ENCODE results near the gene ATP1B1. TPM values are rescaled to one million over a fixed set of nuclear protein-coding genes. Genes with fewer than 3 reads are reported as not detected.

The ATP1B1 gene
- polyA plus RNA-seq, 1 donor (not counting 4 experiments of a cell fraction or from before 2014, with no cell fraction given): 30.0 TPM

DNA sequence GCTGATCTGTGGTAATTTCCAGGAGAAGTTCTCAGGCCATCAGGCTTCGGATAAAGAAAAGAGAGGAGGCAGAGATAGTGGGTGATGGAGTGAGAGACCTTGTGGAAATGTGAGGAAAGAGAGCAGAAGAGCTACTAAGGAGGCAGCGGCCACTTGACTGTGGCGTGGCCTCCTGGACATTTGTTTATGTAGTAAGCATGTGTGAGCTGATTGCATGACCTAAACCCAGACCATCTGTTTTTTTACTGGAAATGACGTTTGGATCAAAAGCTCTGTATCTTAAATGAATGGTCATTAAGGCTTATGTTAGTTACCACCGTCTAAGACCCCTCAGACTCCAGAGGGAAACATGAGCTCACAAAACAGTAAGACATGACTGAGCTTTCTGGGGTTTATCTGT, 13.6 kb downstream of the ATP1B1 start:
- no peak for DNase-seq (ENCODE audit: low read depth, low spot score)
- no peak overlapping the region for H3K9ac ChIP-seq (ENCODE audit: control insufficient read depth, extremely low read depth, insufficient read depth, low read length)
- H3K4me2 ChIP-seq (ENCODE audit: control insufficient read depth, extremely low read depth, insufficient read depth, low read depth, low read length): no peak overlapping the region
- no peaks in the 10 kb centered on the region for H4K20me1 ChIP-seq (ENCODE audit: control insufficient read depth, extremely low read depth, insufficient read depth, low read length)
- no peaks in the 10 kb centered on the region for H3K27me3 ChIP-seq (ENCODE audit: control insufficient read depth, extremely low read depth, insufficient read depth, low read length)
- TF ChIP-seq CTCF (optimal IDR thresholded peaks at IDR 0.05 in 1 of 3, IDR thresholded peaks at IDR 0.05 in 1 of 3, conservative IDR thresholded peaks at IDR 0.05 in 1 of 3; ENCODE audit: extremely low read depth in 1 of 3, insufficient read depth in 2 of 3, low read length in 3 of 3) (no peak), EZH2 (IDR thresholded peaks at IDR 0.05; ENCODE audit: low read length) (no peak)
- no peaks in the 10 kb centered on the region for H3K9me3 ChIP-seq (ENCODE audit: control insufficient read depth, low read depth, low read length)
- H3K4me3 ChIP-seq (ENCODE audit: control insufficient read depth in 2 of 3, extremely low read depth in 1 of 3, insufficient read depth in 2 of 3, low read depth in 1 of 3, low read length in 3 of 3): no peak overlapping the region
- peaks cover 44% of the 10 kb centered on the region for H3K4me1 ChIP-seq (ENCODE audit: control insufficient read depth, extremely low read depth, insufficient read depth, low read length)
- no peak overlapping the region for H2AFZ ChIP-seq (ENCODE audit: control insufficient read depth, low read length)
- no peaks in the 10 kb centered on the region for H3K9me1 ChIP-seq (ENCODE audit: control insufficient read depth, extremely low read depth, insufficient read depth, low read length)
- peaks cover 0 to under 1% of the 10 kb centered on the region in 2 experiments for H3K36me3 ChIP-seq (ENCODE audit: control insufficient read depth in 2 of 2, extremely low read depth in 1 of 2, insufficient read depth in 2 of 2, low read length in 2 of 2)
- H3K79me2 ChIP-seq (ENCODE audit: control insufficient read depth, insufficient read depth, low read length): peaks cover 17% of the 10 kb centered on the region
- peak overlapping the region; percentile 27 for H3K27ac ChIP-seq (ENCODE audit: control insufficient read depth, insufficient read depth, low read length)
- dilution Hi-C loops (cut with MboI; ENCODE audit: extremely low pct_ligation_motif_present, low sequenced_read_pairs): no loop called here
- FAIRE-seq: no peak

GRCh38 chr1:169121146-169121923, 14.8 kb downstream of the ATP1B1 start:
- H3K9me3 ChIP-seq (ENCODE audit: control insufficient read depth, low read depth, low read length): no peaks in the 10 kb centered on the region
- H3K27ac ChIP-seq (ENCODE audit: control insufficient read depth, insufficient read depth, low read length): no peak overlapping the region
- no peak overlapping the region for H2AFZ ChIP-seq (ENCODE audit: control insufficient read depth, low read length)
- H3K4me1 ChIP-seq (ENCODE audit: control insufficient read depth, extremely low read depth, insufficient read depth, low read length): peaks cover 34% of the 10 kb centered on the region
- H3K27me3 ChIP-seq (ENCODE audit: control insufficient read depth, extremely low read depth, insufficient read depth, low read length): no peaks in the 10 kb centered on the region
- dilution Hi-C loops (cut with MboI; ENCODE audit: extremely low pct_ligation_motif_present, low sequenced_read_pairs): no loop called here
- no peak overlapping the region for H3K4me3 ChIP-seq (ENCODE audit: control insufficient read depth in 2 of 3, extremely low read depth in 1 of 3, insufficient read depth in 2 of 3, low read depth in 1 of 3, low read length in 3 of 3)
- no peak overlapping the region for H3K4me2 ChIP-seq (ENCODE audit: control insufficient read depth, extremely low read depth, insufficient read depth, low read depth, low read length)
- H3K9me1 ChIP-seq (ENCODE audit: control insufficient read depth, extremely low read depth, insufficient read depth, low read length): no peaks in the 10 kb centered on the region
- H4K20me1 ChIP-seq (ENCODE audit: control insufficient read depth, extremely low read depth, insufficient read depth, low read length): no peaks in the 10 kb centered on the region
- no peak for TF ChIP-seq EZH2 (IDR thresholded peaks at IDR 0.05; ENCODE audit: low read length)
- no peak for TF ChIP-seq CTCF (optimal IDR thresholded peaks at IDR 0.05 in 1 of 3, IDR thresholded peaks at IDR 0.05 in 1 of 3, conservative IDR thresholded peaks at IDR 0.05 in 1 of 3; ENCODE audit: extremely low read depth in 1 of 3, insufficient read depth in 2 of 3, low read length in 3 of 3)
- DNase-seq (ENCODE audit: low read depth, low spot score) (peak; percentile 42), FAIRE-seq (no peak)
- no peak overlapping the region for H3K9ac ChIP-seq (ENCODE audit: control insufficient read depth, extremely low read depth, insufficient read depth, low read length)
- H3K36me3 ChIP-seq (ENCODE audit: control insufficient read depth in 2 of 2, extremely low read depth in 1 of 2, insufficient read depth in 2 of 2, low read length in 2 of 2): peaks cover 5% of the 10 kb centered on the region in 2 experiments
- H3K79me2 ChIP-seq (ENCODE audit: control insufficient read depth, insufficient read depth, low read length): peaks cover 17% of the 10 kb centered on the region
